Measurements from ENCODE around the gene ZBTB46.
"Not testable (repeated sequence)": the region's sequence is repeated elsewhere in the genome, so short reads cannot be mapped to it uniquely, and the experiment has no call there.

ZBTB46 gene

DNA sequence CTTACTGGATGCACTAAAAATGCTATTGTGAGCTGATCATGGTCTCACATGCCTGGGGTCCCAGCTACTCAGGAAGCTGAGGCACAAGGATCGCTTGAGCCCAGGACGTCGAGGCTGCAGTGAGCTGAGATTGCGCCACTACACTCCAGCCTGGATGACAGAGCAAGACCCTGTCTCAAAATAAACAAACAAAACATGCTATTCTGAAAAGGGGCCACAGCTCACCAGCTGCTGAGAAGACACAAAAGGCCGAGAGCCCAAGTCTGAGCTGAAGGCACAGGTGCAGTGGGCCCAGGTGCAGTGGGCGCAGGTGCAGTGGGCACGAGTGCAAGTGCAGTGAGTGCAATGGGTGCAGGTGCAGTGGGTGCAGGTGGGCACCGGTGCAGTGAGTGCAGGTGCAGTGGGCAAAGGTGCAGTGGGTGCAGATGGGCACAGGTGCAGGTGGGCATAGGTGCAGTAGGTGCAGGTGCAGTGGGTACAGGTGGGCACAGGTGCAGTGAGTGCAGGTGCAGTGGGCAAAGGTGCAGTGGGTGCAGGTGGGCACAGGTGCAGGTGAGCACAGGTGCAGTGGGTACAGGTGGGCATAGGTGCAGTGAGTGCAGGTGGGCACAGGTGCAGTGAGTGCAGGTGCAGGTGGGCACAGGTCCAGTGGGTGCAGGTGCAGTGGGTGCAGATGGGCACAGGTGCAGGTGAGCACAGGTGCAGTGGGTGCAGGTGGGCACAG lies 16.0 kb downstream of the ZBTB46 start:
- DNase-seq (ENCODE audit: low spot score in 2 of 2) = no peak
- Mint-ChIP-seq H3K27me3 (no peaks in the 10 kb centered on the region), H3K36me3 (ENCODE audit: insufficient read depth) (peaks cover 3% of the 10 kb centered on the region), H3K9me3 (no peaks in the 10 kb centered on the region), H3K27ac (ENCODE audit: low read depth) (no peak overlapping the region), H3K4me3 (peak overlapping the region; percentile 29), H3K4me1 (no peaks in the 10 kb centered on the region)
- no peak for ATAC-seq (replicated peaks; ENCODE audit: extremely low read depth, poor library complexity, severe bottlenecking)

DNA sequence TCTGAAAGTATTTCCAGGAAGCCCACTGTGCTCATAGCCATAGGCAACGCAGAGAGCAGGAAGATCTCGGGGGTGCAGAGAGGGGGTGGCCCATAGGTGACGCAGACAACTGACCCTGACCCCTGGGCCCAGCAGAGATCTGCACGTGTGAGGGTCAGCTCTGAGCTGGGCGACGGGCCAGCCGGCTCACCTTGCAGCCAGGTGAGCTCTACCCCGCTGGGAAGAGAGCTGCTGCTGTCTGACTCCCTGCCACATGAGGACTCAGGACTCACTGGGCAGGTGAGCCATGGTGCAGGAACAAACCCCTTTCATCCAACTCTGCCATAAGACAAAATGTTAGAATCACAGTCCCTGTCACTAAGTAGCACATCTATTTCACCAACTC lies 19.6 kb downstream of the ZBTB46 start:
- H3K27ac Mint-ChIP-seq (ENCODE audit: low read depth) = no peak overlapping the region

DNA sequence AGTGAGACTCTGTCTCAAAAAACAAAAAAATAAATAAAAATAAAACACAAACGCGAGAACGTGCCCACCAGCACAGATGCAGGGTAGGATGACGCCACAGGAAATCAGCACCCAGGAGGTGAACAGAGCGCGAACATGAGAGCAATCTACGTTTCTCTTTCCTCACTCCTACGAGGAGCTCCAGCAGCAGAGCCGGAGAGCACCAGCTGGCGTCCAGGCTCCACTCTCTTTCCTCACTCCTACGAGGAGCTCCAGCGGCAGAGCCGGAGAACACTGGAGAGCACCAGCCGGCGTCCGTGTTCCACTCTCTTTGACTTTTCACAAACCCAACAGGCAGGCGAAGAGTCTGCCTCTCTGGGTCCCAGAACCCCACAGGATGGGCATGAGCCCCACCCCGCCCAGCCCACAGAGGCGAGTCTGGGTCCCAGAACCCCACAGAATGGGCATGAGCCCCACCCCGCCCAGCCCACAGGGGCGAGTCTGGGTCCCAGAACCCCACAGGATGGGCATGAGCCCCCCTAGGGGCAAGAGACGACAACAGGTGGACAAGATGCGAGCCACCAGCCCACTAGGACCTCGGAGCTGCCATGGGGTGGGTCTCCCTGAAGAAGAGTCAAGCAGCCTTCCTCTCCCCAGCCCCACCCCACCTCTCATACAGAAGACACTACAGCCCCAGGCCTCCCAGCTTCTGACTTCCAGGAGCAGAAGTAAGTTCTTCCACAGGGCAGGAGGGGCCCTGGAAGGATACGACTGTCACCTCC lies 20.2 kb downstream of the ZBTB46 start:
- no peak for ATAC-seq (replicated peaks; ENCODE audit: extremely low read depth, poor library complexity, severe bottlenecking)
- no peak for DNase-seq (ENCODE audit: low spot score in 2 of 2)
- H3K4me1 Mint-ChIP-seq = no peaks in the 10 kb centered on the region
- no peaks in the 10 kb centered on the region for H3K27me3 Mint-ChIP-seq
- H3K27ac Mint-ChIP-seq (ENCODE audit: low read depth) = no peak overlapping the region
- peaks cover 3% of the 10 kb centered on the region for H3K36me3 Mint-ChIP-seq (ENCODE audit: insufficient read depth)
- H3K9me3 Mint-ChIP-seq = no peaks in the 10 kb centered on the region
- no peak overlapping the region for H3K4me3 Mint-ChIP-seq

More for the DNA sequence above, 19.6 kb downstream of the ZBTB46 start:
- no peaks in the 10 kb centered on the region for H3K27me3 Mint-ChIP-seq
- no peak for DNase-seq (ENCODE audit: low spot score in 2 of 2)
- peaks cover 3% of the 10 kb centered on the region for H3K36me3 Mint-ChIP-seq (ENCODE audit: insufficient read depth)
- no peaks in the 10 kb centered on the region for H3K4me1 Mint-ChIP-seq
- no peak for ATAC-seq (replicated peaks; ENCODE audit: extremely low read depth, poor library complexity, severe bottlenecking)
- no peaks in the 10 kb centered on the region for H3K9me3 Mint-ChIP-seq
- H3K4me3 Mint-ChIP-seq = no peak overlapping the region

DNA sequence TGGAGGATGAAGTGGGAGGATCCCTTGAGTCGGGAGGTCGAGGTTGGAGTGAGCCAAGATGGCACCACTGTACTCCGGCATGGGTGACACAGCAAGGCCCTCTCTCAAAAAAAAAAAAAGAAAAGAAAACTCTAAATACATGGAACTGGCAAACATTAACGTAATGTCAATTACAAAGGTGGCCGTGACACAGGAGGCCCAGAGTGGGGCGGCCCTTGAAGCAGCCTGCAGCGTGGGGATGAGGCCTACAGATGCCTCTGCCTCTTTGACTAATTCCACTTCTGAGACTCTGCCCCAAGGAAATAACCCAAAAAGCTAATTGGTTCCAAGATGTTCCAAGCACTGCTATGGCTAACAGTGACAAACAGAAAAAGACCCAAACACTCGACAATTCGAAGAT lies 21.2 kb downstream of the ZBTB46 start:
- H3K27ac Mint-ChIP-seq (ENCODE audit: low read depth) = no peak overlapping the region
- no peak for DNase-seq (ENCODE audit: low spot score in 2 of 2)
- H3K27me3 Mint-ChIP-seq = no peaks in the 10 kb centered on the region
- no peak overlapping the region for H3K4me3 Mint-ChIP-seq
- no peaks in the 10 kb centered on the region for H3K9me3 Mint-ChIP-seq
- no peaks in the 10 kb centered on the region for H3K4me1 Mint-ChIP-seq
- no peaks in the 10 kb centered on the region for H3K36me3 Mint-ChIP-seq (ENCODE audit: insufficient read depth)
- ATAC-seq (replicated peaks; ENCODE audit: extremely low read depth, poor library complexity, severe bottlenecking) = no peak

DNA sequence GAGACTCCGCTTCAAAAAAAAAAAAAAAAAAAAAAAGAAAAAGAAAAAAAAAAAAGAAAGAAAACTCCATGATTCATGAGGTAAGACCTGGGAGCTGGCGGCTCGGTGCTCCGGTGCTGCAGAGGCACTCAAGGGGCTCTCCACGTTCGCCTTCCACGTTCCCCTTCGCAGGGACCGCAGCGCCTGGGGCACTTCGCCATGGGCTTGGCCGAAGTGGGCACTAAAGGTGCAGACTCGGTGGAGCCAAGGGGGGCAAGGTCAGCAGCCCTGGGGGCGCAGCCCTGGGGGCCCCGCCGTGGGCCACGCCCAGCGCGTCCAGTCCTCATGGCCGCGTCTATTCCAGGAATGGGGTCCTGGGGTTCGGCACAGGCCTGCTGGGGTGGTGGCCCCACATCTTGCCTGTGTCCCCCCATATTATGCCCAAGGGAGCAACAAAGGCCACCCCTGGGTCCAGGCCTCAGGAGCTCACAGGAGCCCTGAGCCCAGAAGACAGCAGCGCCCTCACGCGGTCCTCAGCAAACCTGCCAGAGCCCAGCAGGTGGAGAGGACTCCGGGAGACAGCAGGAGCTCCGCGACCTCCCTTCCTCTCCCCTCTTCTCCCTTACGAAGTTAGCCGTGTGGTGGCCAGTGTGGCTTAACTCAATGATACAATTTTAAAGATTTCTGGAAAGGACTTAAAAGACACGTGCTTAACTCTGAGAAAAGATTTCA lies 21.9 kb downstream of the ZBTB46 start:
- Mint-ChIP-seq H3K4me3 (no peak overlapping the region), H3K36me3 (ENCODE audit: insufficient read depth) (no peaks in the 10 kb centered on the region), H3K4me1 (peaks cover 4% of the 10 kb centered on the region), H3K9me3 (no peaks in the 10 kb centered on the region), H3K27me3 (peaks cover 7% of the 10 kb centered on the region), H3K27ac (ENCODE audit: low read depth) (no peak overlapping the region)
- DNase-seq (ENCODE audit: low spot score in 2 of 2) = no peak
- ATAC-seq (replicated peaks; ENCODE audit: extremely low read depth, poor library complexity, severe bottlenecking) = no peak

DNA sequence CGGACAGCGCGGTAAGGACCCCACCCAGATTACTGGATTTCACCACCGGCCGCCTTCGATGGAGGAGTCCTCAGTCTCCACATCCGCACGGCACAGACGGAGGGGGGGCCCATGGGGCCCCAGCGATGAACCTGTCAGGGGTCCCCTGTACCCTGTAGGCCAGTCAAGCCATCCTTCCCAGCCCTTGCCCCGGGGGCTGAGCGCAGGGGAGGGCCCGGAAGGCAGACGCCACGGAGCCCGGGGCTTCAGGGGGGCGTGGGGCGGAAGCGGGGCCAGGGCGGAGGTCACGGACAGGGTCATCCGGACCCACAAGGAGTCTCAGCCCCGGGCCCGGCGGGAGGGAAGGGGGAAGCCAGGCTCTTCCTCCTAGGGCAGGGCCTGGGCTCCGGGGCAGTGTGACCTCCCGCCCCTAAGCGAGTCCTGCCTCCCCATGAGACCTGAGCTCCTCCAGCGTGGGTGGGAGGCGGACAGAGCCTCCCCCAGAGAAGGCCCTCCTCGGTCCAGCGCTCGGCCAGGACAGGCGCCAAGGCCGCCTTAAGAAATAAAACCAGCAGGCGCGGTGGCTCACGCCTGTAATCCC lies 22.8 kb downstream of the ZBTB46 start:
- Mint-ChIP-seq H3K4me1 (peaks cover 11% of the 10 kb centered on the region), H3K9me3 (no peaks in the 10 kb centered on the region), H3K36me3 (ENCODE audit: insufficient read depth) (peaks cover 1% of the 10 kb centered on the region), H3K27ac (ENCODE audit: low read depth) (no peak overlapping the region), H3K4me3 (no peak overlapping the region), H3K27me3 (peaks cover 15% of the 10 kb centered on the region)
- ATAC-seq (replicated peaks; ENCODE audit: extremely low read depth, poor library complexity, severe bottlenecking) (no peak), DNase-seq (ENCODE audit: low spot score in 2 of 2) (no peak)

DNA sequence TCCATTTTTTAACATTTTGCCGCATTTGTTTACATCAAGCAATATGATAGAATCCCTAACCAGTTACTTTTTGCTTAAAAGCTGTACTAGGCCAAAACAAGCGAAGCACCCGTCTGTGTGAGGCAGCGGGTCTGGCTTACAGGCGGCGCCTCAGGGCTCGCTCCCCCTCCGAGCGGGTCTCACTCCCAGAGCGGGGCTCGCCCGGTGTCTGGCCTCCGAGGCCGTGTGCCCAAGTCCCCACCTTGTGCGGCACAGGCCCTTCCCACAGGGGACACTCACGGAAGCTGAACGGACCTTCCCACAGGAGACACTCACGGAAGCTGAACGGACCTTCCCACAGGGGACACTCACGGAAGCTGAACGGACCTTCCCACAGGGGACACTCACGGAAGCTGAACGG lies 23.4 kb downstream of the ZBTB46 start:
- no peak overlapping the region for H3K27ac Mint-ChIP-seq (ENCODE audit: low read depth)
- peaks cover 1% of the 10 kb centered on the region for H3K36me3 Mint-ChIP-seq (ENCODE audit: insufficient read depth)
- H3K4me1 Mint-ChIP-seq = peaks cover 11% of the 10 kb centered on the region
- ATAC-seq (replicated peaks; ENCODE audit: extremely low read depth, poor library complexity, severe bottlenecking) (no peak), DNase-seq (ENCODE audit: low spot score in 2 of 2) (no peak)
- H3K27me3 Mint-ChIP-seq = peaks cover 18% of the 10 kb centered on the region
- H3K4me3 Mint-ChIP-seq = no peak overlapping the region
- no peaks in the 10 kb centered on the region for H3K9me3 Mint-ChIP-seq

DNA sequence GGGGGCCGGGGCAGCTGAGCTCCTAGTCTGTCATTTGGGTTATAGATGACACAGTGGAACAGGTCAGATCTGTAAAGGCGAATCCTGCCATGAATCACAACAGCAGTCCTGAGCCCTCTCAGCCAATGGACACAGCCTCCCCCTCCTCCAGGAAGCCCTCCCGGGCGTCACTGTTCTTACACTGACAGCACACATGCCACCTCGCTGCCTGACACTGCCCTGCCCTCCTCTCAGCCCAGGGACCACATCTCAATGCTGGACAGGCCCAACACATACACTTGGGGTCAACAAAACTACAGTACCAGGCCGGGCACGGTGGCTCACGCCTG lies 26.8 kb downstream of the ZBTB46 start:
- H3K4me1 Mint-ChIP-seq = peaks cover 11% of the 10 kb centered on the region
- no peak for ATAC-seq (replicated peaks; ENCODE audit: extremely low read depth, poor library complexity, severe bottlenecking)
- H3K9me3 Mint-ChIP-seq = no peaks in the 10 kb centered on the region
- peak overlapping the region; percentile 93 for H3K27ac Mint-ChIP-seq (ENCODE audit: low read depth)
- no peak for DNase-seq (ENCODE audit: low spot score in 2 of 2)
- no peak overlapping the region for H3K4me3 Mint-ChIP-seq
- H3K27me3 Mint-ChIP-seq = peaks cover 18% of the 10 kb centered on the region
- H3K36me3 Mint-ChIP-seq (ENCODE audit: insufficient read depth) = peaks cover 1% of the 10 kb centered on the region

DNA sequence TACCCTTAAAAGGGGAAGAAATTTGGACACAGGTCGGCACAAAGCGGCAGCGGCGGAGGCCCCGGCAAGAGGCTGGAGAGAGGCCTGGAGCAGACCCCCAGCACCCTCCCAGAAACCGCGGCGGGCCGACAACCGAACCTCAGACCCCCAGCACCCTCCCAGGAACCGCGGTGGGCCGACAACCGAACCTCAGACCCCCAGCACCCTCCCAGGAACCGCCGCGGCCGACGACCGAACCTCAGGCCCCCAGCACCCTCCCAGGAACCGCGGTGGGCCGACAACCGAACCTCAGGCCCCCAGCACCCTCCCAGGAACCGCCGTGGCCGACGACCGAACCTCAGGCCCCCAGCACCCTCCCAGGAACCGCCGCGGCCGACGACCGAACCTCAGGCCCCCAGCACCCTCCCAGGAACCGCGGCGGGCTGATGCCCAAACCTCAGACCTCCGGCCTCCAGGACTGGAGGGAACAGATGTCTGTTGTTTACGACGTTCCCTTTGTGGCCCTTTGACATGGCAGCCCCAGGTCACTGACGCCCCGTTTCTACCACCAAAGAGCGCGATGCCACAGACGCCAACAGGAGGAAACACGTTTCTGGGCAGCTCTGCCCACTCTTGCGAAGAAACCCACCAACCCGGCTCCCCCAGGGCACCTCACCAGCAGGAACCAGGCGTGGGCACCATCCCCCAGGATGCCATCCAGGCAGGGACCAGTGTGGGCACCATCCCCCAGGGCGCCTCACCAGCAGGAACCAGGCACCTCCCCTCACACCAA lies 28.4 kb downstream of the ZBTB46 start:
- no peak overlapping the region for H3K4me3 Mint-ChIP-seq
- H3K4me1 Mint-ChIP-seq = peaks cover 11% of the 10 kb centered on the region
- DNase-seq (ENCODE audit: low spot score in 2 of 2) = no peak
- no peak for ATAC-seq (replicated peaks; ENCODE audit: extremely low read depth, poor library complexity, severe bottlenecking)
- no peak overlapping the region for H3K27ac Mint-ChIP-seq (ENCODE audit: low read depth)
- no peaks in the 10 kb centered on the region for H3K9me3 Mint-ChIP-seq
- peaks cover 1% of the 10 kb centered on the region for H3K36me3 Mint-ChIP-seq (ENCODE audit: insufficient read depth)
- H3K27me3 Mint-ChIP-seq = peaks cover 18% of the 10 kb centered on the region

DNA sequence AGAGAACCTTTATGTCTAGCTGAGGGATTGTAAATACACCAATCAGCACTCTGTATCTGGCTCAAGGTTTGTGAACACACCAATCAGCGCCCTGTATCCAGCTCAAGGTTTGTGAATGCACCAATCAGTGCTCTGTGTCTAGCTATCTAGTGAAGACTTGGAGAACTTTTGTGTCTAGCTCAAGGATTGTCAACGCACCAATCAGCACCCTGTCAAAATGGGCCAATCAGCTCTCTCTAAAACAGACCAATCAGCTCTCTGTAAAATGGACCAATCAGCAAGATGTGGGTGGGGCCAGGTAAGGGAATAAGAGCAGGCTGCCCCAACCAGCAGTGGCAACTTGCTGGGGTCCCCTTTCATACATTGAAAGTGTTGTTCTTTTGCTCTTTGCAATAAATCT lies 29.9 kb downstream of the ZBTB46 start:
- not testable (repeated sequence) for H3K9me3 Mint-ChIP-seq; H3K36me3 Mint-ChIP-seq (ENCODE audit: insufficient read depth); DNase-seq (ENCODE audit: low spot score in 2 of 2); H3K27ac Mint-ChIP-seq (ENCODE audit: low read depth); H3K4me3 Mint-ChIP-seq; ATAC-seq (replicated peaks; ENCODE audit: extremely low read depth, poor library complexity, severe bottlenecking)
- Mint-ChIP-seq H3K4me1 (peaks cover 11% of the 10 kb centered on the region), H3K27me3 (peaks cover 18% of the 10 kb centered on the region)

DNA sequence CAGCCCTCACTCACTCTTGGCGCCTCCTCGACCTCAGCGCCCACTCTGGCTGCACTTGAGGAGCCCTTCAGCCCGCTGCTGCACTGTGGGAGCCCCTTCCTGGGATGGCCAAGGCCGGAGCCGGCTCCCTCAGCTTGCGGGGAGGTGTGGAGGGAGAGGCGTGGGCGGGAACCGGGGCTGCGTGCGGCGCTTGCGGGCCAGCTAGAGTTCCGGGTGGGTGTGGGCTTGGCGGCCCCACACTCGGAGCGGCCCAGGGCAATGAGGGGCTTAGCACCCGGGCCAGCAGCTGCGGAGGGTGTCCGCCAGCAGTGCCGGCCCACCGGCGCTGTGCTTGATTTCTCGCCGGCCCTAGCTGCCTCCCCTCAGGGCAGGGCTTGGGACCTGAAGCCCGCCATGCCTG lies 30.7 kb downstream of the ZBTB46 start:
- not testable (repeated sequence) for H3K4me3 Mint-ChIP-seq; ATAC-seq (replicated peaks; ENCODE audit: extremely low read depth, poor library complexity, severe bottlenecking); H3K36me3 Mint-ChIP-seq (ENCODE audit: insufficient read depth); H3K9me3 Mint-ChIP-seq; H3K27ac Mint-ChIP-seq (ENCODE audit: low read depth); DNase-seq (ENCODE audit: low spot score in 2 of 2)
- Mint-ChIP-seq H3K27me3 (peaks cover 19% of the 10 kb centered on the region), H3K4me1 (peaks cover 11% of the 10 kb centered on the region)

DNA sequence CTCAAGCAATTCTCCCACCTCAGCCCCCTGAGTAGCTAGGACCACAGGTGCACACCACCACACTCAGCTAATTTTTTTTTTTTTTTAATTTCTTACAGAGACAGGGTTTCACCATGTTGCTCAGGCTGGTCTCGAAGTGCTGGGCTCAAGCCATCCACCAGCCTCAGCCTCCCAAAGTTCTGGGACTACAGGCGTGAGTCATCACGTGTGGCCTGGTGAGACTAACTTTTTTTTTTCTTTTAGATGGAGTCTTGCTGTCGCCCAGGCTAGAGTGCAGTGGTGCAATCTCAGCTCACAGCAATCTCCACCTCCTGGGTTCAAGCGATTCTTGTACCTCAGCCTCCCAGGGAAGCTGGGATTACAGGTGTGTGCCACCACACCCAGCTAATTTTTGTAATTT lies 31.9 kb downstream of the ZBTB46 start:
- DNase-seq (ENCODE audit: low spot score in 2 of 2); ATAC-seq (replicated peaks; ENCODE audit: extremely low read depth, poor library complexity, severe bottlenecking); H3K4me1 Mint-ChIP-seq; H3K27ac Mint-ChIP-seq (ENCODE audit: low read depth); H3K4me3 Mint-ChIP-seq; H3K36me3 Mint-ChIP-seq (ENCODE audit: insufficient read depth); H3K9me3 Mint-ChIP-seq: not testable (repeated sequence)
- H3K27me3 Mint-ChIP-seq = peaks cover 20% of the 10 kb centered on the region
